ENCODE measurements around the gene RBM26. TPM values are rescaled to one million over a fixed set of nuclear protein-coding genes. Genes with fewer than 3 reads are reported as not detected.

Gene RBM26
- total RNA-seq, 1 experiment from 2014 or later: 32.2 TPM

DNA sequence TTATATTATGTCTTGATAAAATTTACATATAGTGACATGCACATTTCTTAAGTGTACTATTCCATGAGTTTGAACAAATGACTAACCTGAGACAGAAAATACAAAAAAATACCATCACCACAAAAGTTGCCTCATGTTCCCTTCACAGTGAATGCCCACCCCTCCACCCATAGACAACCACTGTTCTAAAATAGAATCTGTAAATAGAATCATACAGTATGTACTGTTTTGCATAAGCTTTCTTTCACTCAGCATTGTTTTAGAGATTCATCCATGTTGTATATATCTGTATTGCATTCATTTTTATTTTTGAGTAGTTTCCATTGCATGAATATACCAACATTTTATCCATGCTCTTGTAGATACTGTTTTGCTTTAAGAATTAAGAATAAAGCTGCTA, 23.3 kb upstream of the RBM26 start:
- BruUV-seq (replicated peaks): no TSS peak
- TF ChIP-seq, protein P1, sequence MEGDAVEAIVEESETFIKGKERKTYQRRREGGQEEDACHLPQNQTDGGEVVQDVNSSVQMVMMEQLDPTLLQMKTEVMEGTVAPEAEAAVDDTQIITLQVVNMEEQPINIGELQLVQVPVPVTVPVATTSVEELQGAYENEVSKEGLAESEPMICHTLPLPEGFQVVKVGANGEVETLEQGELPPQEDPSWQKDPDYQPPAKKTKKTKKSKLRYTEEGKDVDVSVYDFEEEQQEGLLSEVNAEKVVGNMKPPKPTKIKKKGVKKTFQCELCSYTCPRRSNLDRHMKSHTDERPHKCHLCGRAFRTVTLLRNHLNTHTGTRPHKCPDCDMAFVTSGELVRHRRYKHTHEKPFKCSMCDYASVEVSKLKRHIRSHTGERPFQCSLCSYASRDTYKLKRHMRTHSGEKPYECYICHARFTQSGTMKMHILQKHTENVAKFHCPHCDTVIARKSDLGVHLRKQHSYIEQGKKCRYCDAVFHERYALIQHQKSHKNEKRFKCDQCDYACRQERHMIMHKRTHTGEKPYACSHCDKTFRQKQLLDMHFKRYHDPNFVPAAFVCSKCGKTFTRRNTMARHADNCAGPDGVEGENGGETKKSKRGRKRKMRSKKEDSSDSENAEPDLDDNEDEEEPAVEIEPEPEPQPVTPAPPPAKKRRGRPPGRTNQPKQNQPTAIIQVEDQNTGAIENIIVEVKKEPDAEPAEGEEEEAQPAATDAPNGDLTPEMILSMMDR (IDR thresholded peaks at IDR 0.05): no peak
- no peak for TF ChIP-seq REST (IDR thresholded peaks at IDR 0.05; ENCODE audit: insufficient read depth in 1 of 2, low read depth in 2 of 2, low read length in 1 of 2)
- TF ChIP-seq TCF7L2 (IDR thresholded peaks at IDR 0.05; ENCODE audit: low read depth, low read length): no peak
- TF ChIP-seq SIN3A (IDR thresholded peaks at IDR 0.05; ENCODE audit: borderline replicate concordance, insufficient read depth, low read depth, low read length): no peak
- no peak for TF ChIP-seq POLR2AphosphoS5 (IDR thresholded peaks at IDR 0.05; ENCODE audit: low read depth, low read length)
- no peaks in the 10 kb centered on the region for H3K9me3 ChIP-seq (ENCODE audit: control insufficient read depth, insufficient read depth, low read depth, low read length)
- no peaks in the 10 kb centered on the region for H3K27me3 ChIP-seq (ENCODE audit: control insufficient read depth, insufficient read depth, low read length)
- H3K36me3 ChIP-seq (ENCODE audit: control insufficient read depth, insufficient read depth, low read length): no peaks in the 10 kb centered on the region
- in situ Hi-C loops (cut with HindIII; ENCODE audit: low pct_unique_long_range_greater_than_20kb, low sequenced_read_pairs) (no loop called here), intact Hi-C loops (cut with micrococcal nuclease; ENCODE audit: unreplicated experiment) (no loop called here)
- ChIA-PET CTCF (no interaction called here), POLR2A (no interaction called here)
- DNase-seq (ENCODE audit: low read depth, low spot score) (no peak), ATAC-seq (no peak)
- H3K4me3 ChIP-seq (ENCODE audit: low read depth in 2 of 2, low read length in 2 of 2): no peak overlapping the region
- H3K4me1 ChIP-seq (ENCODE audit: control insufficient read depth, insufficient read depth, low read length): no peaks in the 10 kb centered on the region
- H3K27ac ChIP-seq (ENCODE audit: low read length): no peak overlapping the region

DNA sequence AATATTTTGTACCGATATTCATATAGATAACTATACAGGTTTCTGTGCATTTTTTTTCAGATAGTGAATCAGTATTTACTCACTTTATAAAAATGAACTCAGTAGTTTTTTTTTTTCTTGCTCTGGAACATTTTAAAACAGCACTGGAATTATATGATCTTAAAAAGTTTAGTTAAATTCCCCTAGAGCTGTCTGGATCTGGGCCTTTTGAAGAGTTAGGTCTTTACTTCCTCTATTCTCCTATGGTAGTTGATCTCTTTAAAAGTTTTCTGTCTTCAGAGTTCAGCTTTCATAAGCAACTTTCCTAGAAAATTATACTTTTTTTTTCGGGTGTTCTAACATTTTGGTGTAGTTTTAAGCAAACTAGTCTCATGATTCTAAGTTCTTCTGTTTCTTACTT, 21.8 kb upstream of the RBM26 start:
- intact Hi-C loops (cut with micrococcal nuclease; ENCODE audit: unreplicated experiment): no loop called here
- Histone ChIP-seq H3K9me3 (ENCODE audit: control insufficient read depth, insufficient read depth, low read depth, low read length) (no peaks in the 10 kb centered on the region), H3K4me1 (ENCODE audit: control insufficient read depth, insufficient read depth, low read length) (no peaks in the 10 kb centered on the region), H3K27ac (ENCODE audit: low read length) (no peak overlapping the region), H3K27me3 (ENCODE audit: control insufficient read depth, insufficient read depth, low read length) (no peaks in the 10 kb centered on the region), H3K4me3 (ENCODE audit: low read depth in 2 of 2, low read length in 2 of 2) (no peak overlapping the region), H3K36me3 (ENCODE audit: control insufficient read depth, insufficient read depth, low read length) (no peaks in the 10 kb centered on the region)
- ChIA-PET POLR2A (no interaction called here), CTCF (no interaction called here)
- no peak for ATAC-seq
- in situ Hi-C loops (cut with HindIII; ENCODE audit: low pct_unique_long_range_greater_than_20kb, low sequenced_read_pairs): no loop called here
- TF ChIP-seq POLR2AphosphoS5 (IDR thresholded peaks at IDR 0.05; ENCODE audit: low read depth, low read length) (no peak), SIN3A (IDR thresholded peaks at IDR 0.05; ENCODE audit: borderline replicate concordance, insufficient read depth, low read depth, low read length) (no peak), REST (IDR thresholded peaks at IDR 0.05; ENCODE audit: insufficient read depth in 1 of 2, low read depth in 2 of 2, low read length in 1 of 2) (no peak), TCF7L2 (IDR thresholded peaks at IDR 0.05; ENCODE audit: low read depth, low read length) (no peak)
- TF ChIP-seq, protein P1 (IDR thresholded peaks at IDR 0.05): no peak
- BruUV-seq (replicated peaks): no TSS peak
- DNase-seq (ENCODE audit: low read depth, low spot score): no peak

Data from Panc1 (cell line).